Measurements from ENCODE around the gene SRGAP1. TPM values are rescaled to one million over a fixed set of nuclear protein-coding genes. Genes with fewer than 3 reads are reported as not detected.
A peak's percentile ranks its signal among the peaks of the same experiment; 100 is the strongest.

SRGAP1 gene
- total and polyA plus RNA-seq, 2 of the 13 experiments (the other 11 are each of a cell fraction or from before 2014, with no cell fraction given): 1.6 to 3.4 TPM

GRCh38 chr12:64177001-64177400 lies 332.5 kb downstream of the SRGAP1 start:
- H3K36me3 ChIP-seq (replicated peaks in 1 of 2; ENCODE audit: control insufficient read depth in 1 of 2, insufficient read depth in 2 of 2, low read length in 2 of 2): no peaks in the 10 kb centered on the region
- H3K27me3 ChIP-seq (ENCODE audit: control insufficient read depth in 1 of 2, insufficient read depth in 2 of 2, low read length in 2 of 2): no peaks in the 10 kb centered on the region
- H3K4me1 ChIP-seq (ENCODE audit: insufficient read depth, low read length): peaks cover 19% of the 10 kb centered on the region
- CTCF ChIA-PET (ENCODE audit: low intra/inter-chr PET ratio, low total read pairs): no interaction called here
- no peak for DNase-seq (ENCODE audit: low spot score)
- in situ Hi-C loops (cut with HindIII; ENCODE audit: extremely low pct_ligation_motif_present, low pct_unique_long_range_greater_than_20kb) (no loop called here), intact Hi-C loops (cut with micrococcal nuclease; ENCODE audit: unreplicated experiment) (no loop called here)
- H3K9me3 ChIP-seq (ENCODE audit: low read length): no peaks in the 10 kb centered on the region
- WGBS (ENCODE audit: low lambda C conversion rate): 55% methylated on average over 7 of the region's 7 CpGs
- POLR2A ChIA-PET: no interaction called here
- peak; percentile 96 to 98 for TF ChIP-seq MAFK (conservative IDR thresholded peaks at IDR 0.05 in 1 of 2, IDR thresholded peaks at IDR 0.05 in 1 of 2; ENCODE audit: low read length in 2 of 2)
- peak; percentile 96 for TF ChIP-seq MAFF (IDR thresholded peaks at IDR 0.05; ENCODE audit: low read depth, low read length)
- TF ChIP-seq ZNF513 (CRISPR knock-in tag; conservative IDR thresholded peaks at IDR 0.05): no peak
- no peak for TF ChIP-seq ZNF24 (IDR thresholded peaks at IDR 0.05)
- peak; percentile 49; the same call in 1 of the 2 replicates for TF ChIP-seq MAFG (CRISPR knock-in tag; IDR thresholded peaks at IDR 0.05)
- no peak for TF ChIP-seq PAWR (CRISPR knock-in tag; IDR thresholded peaks at IDR 0.05; ENCODE audit: borderline replicate concordance)
- H3K9ac ChIP-seq (ENCODE audit: insufficient read depth, low read depth, low read length): no peak overlapping the region
- no peak for ATAC-seq
- H2AFZ ChIP-seq (ENCODE audit: low read length): no peak overlapping the region
- no peak overlapping the region for H3K27ac ChIP-seq (ENCODE audit: extremely low read length, insufficient read depth, low read length)
- no peaks in the 10 kb centered on the region for H3K79me2 ChIP-seq (ENCODE audit: insufficient read depth, low read length)
- no peak for FAIRE-seq
- H3K4me3 ChIP-seq (replicated peaks in 1 of 3; ENCODE audit: insufficient read depth in 1 of 3, low read depth in 2 of 3, low read length in 3 of 3): no peak overlapping the region
- no peak overlapping the region for H3K4me2 ChIP-seq (ENCODE audit: low read depth, low read length)
- H4K20me1 ChIP-seq (ENCODE audit: insufficient read depth, low read length): no peaks in the 10 kb centered on the region
- BruUV-seq (replicated peaks): no TSS peak

DNA sequence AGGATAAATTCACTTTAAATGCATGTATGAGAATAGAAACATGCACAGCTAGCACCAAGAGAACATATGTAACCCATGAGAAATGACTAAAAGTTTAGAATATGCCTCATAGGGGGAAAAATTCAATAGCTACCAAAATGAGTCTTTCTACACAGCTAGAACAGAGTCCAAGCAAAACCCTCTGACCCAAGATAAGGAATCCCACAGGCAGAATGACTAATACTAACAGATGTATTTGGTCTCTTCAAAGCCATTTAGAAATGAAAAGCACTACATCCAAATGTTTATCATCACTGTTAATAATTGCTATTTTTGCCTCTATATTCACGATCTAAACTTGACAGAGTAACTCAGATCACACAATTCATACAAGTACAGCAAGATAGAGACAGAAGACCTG lies 333.6 kb downstream of the SRGAP1 start:
- no peaks in the 10 kb centered on the region for H3K36me3 ChIP-seq (replicated peaks in 1 of 2; ENCODE audit: control insufficient read depth in 1 of 2, insufficient read depth in 2 of 2, low read length in 2 of 2)
- H4K20me1 ChIP-seq (ENCODE audit: insufficient read depth, low read length): no peaks in the 10 kb centered on the region
- FAIRE-seq (no peak), ATAC-seq (no peak; the same call in 2 of the 3 replicates), DNase-seq (ENCODE audit: low spot score) (no peak)
- no peak overlapping the region for H3K4me3 ChIP-seq (replicated peaks in 1 of 3; ENCODE audit: insufficient read depth in 1 of 3, low read depth in 2 of 3, low read length in 3 of 3)
- H3K4me1 ChIP-seq (ENCODE audit: insufficient read depth, low read length): peaks cover 14% of the 10 kb centered on the region
- ChIA-PET CTCF (ENCODE audit: low intra/inter-chr PET ratio, low total read pairs) (no interaction called here), POLR2A (no interaction called here)
- in situ Hi-C loops (cut with HindIII; ENCODE audit: extremely low pct_ligation_motif_present, low pct_unique_long_range_greater_than_20kb): no loop called here
- no peaks in the 10 kb centered on the region for H3K79me2 ChIP-seq (ENCODE audit: insufficient read depth, low read length)
- no peaks in the 10 kb centered on the region for H3K27me3 ChIP-seq (ENCODE audit: control insufficient read depth in 1 of 2, insufficient read depth in 2 of 2, low read length in 2 of 2)
- 3% methylated on average over 1 of the region's 1 CpG for WGBS (ENCODE audit: low lambda C conversion rate)
- intact Hi-C loops (cut with micrococcal nuclease; ENCODE audit: unreplicated experiment): no loop called here
- no peak overlapping the region for H3K27ac ChIP-seq (ENCODE audit: extremely low read length, insufficient read depth, low read length)
- no peak overlapping the region for H3K9ac ChIP-seq (ENCODE audit: insufficient read depth, low read depth, low read length)
- H3K4me2 ChIP-seq (ENCODE audit: low read depth, low read length): no peak overlapping the region
- no peak overlapping the region for H2AFZ ChIP-seq (ENCODE audit: low read length)
- no peaks in the 10 kb centered on the region for H3K9me3 ChIP-seq (ENCODE audit: low read length)
- no TSS peak for BruUV-seq (replicated peaks)
- TF ChIP-seq NONO (IDR thresholded peaks at IDR 0.05) (no peak), NONO (CRISPR knock-in tag; conservative IDR thresholded peaks at IDR 0.05) (no peak), RAD21 (CRISPR knock-in tag; IDR thresholded peaks at IDR 0.05) (no peak), ZBTB25 (CRISPR knock-in tag; IDR thresholded peaks at IDR 0.05) (no peak), ZNF569 (CRISPR knock-in tag; IDR thresholded peaks at IDR 0.05; ENCODE audit: borderline replicate concordance) (no peak), ERF (CRISPR knock-in tag; IDR thresholded peaks at IDR 0.05) (no peak), ZNF776 (CRISPR knock-in tag; IDR thresholded peaks at IDR 0.05) (no peak), ZNF143 (CRISPR knock-in tag; IDR thresholded peaks at IDR 0.05) (no peak), KLF15 (CRISPR knock-in tag; IDR thresholded peaks at IDR 0.05; ENCODE audit: borderline replicate concordance) (no peak), PTBP1 (IDR thresholded peaks at IDR 0.05; ENCODE audit: low read depth, low read length, poor library complexity, severe bottlenecking) (no peak)
- TF ChIP-seq, protein P1, sequence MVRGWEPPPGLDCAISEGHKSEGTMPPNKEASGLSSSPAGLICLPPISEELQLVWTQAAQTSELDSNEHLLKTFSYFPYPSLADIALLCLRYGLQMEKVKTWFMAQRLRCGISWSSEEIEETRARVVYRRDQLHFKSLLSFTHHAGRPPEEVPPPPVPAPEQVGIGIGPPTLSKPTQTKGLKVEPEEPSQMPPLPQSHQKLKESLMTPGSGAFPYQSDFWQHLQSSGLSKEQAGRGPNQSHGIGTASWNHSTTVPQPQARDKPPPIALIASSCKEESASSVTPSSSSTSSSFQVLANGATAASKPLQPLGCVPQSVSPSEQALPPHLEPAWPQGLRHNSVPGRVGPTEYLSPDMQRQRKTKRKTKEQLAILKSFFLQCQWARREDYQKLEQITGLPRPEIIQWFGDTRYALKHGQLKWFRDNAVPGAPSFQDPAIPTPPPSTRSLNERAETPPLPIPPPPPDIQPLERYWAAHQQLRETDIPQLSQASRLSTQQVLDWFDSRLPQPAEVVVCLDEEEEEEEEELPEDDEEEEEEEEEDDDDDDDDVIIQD (CRISPR knock-in tag; IDR thresholded peaks at IDR 0.05; ENCODE audit: low read depth): no peak
